Activated T-cell treated with anti-CD3 and anti-CD28 coated beads, Interleukin-2, amount 50 U/mL, for 72 hours (primary cell): ENCODE results near the gene ZNRF3. TPM values are rescaled to one million over a fixed set of nuclear protein-coding genes. Genes with fewer than 3 reads are reported as not detected.
"Not testable (repeated sequence)": the region's sequence is repeated elsewhere in the genome, so short reads cannot be mapped to it uniquely, and the experiment has no call there.

Source experiments
- ATAC-seq, 2 donors: fragments of 150-1000 bp; cut with Tn5 transposase; replicated peaks in 1 of 2; 2 replicates each; pipeline ENCODE4 v1.10.0; 2021; ENCODE audit warnings: moderate library complexity in 2 of 2, mild to moderate bottlenecking in 1 of 2
- DNase-seq, 2 donors: peaks; one replicate each; pipeline ENCODE4 v3.0.0; 2021 to 2022; ENCODE audit warnings: mixed read lengths in 1 of 2
- H3K27ac Mint-ChIP-seq: one replicate; pipeline ENCODE4 v1.8.0; 2022; ENCODE audit warnings: mild to moderate bottlenecking, moderate library complexity, mixed read lengths
- H3K27me3 Mint-ChIP-seq: one replicate; pipeline ENCODE4 v1.8.0; 2022; ENCODE audit warnings: low read depth, mixed read lengths
- H3K36me3 Mint-ChIP-seq, 2 donors: one replicate each; pipeline ENCODE4 v1.8.0; 2022; ENCODE audit warnings: mixed read lengths in 2 of 2, mild to moderate bottlenecking in 1 of 2; ENCODE audit not compliant: insufficient read depth in 2 of 2
- H3K4me1 Mint-ChIP-seq: one replicate; pipeline ENCODE4 v1.8.0; 2022; ENCODE audit warnings: low read depth, mixed read lengths
- H3K4me3 Mint-ChIP-seq, 2 donors: one replicate each; pipeline ENCODE4 v1.8.0; 2022; ENCODE audit warnings: mild to moderate bottlenecking in 2 of 2, mixed read lengths in 2 of 2, moderate library complexity in 2 of 2
- H3K9me3 Mint-ChIP-seq, 2 donors: one replicate each; pipeline ENCODE4 v1.8.0; 2022; ENCODE audit warnings: mixed read lengths in 2 of 2
- total RNA-seq, 2 donors: library from RNA; stranded (reverse); gene quantifications; one replicate each; pipeline ENCODE4 v1.2.3, GENCODE V29; 2022

Gene ZNRF3
- total RNA-seq, 2 donors from 2014 or later: 0.86 to 0.94 TPM

DNA sequence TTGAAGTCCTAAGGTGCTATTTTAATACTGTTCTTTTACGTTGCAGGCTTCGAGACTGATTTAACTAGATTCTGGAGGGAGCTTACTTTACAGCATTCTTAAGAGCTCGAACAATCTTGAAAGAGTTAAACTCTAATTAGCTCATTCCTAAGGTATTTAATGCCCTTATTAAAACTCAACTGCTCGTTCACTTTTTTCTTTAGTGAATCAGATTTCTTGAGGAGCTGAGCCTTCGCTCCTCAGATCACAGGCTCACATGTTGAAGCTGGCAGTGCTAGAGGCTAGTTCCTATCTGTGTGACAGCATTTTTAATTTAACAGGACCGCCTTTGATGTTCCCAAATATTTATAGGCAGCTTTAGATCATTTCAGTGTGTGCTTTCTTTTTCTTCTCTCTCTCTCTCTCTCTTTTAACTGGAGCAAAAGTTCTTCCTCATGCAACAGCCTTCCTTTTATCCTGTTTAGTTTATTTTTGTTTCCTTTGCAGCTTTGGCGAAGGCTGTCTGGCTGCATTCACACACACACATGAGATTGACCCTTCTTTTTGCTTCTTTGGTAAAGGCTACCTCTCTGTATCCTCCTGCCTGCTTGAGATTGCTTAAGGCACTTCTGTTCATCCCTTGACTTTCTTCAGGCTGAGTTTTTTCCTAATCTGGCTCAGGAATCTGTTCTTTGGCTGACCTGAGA lies 21.0 kb downstream of the ZNRF3 start:
- no peak for ATAC-seq
- no peaks in the 10 kb centered on the region for H3K36me3 Mint-ChIP-seq

GRCh38 chr22:28905256-28905832 lies 22.0 kb downstream of the ZNRF3 start:
- Mint-ChIP-seq H3K27me3 (peaks cover 42% of the 10 kb centered on the region), H3K4me1 (peaks cover 45% of the 10 kb centered on the region), H3K27ac (no peak overlapping the region), H3K9me3 (no peaks in the 10 kb centered on the region), H3K4me3 (no peak overlapping the region), H3K36me3 (no peaks in the 10 kb centered on the region)
- no peak for ATAC-seq
- no peak for DNase-seq

More for the DNA sequence above, 21.0 kb downstream of the ZNRF3 start:
- Mint-ChIP-seq H3K27me3 (peaks cover 36% of the 10 kb centered on the region), H3K27ac (no peak overlapping the region), H3K4me3 (no peak overlapping the region), H3K4me1 (peaks cover 45% of the 10 kb centered on the region), H3K9me3 (no peaks in the 10 kb centered on the region)
- no peak for DNase-seq

GRCh38 chr22:28906312-28906711 lies 22.9 kb downstream of the ZNRF3 start:
- no peak overlapping the region for H3K4me3 Mint-ChIP-seq
- DNase-seq: no peak
- H3K4me1 Mint-ChIP-seq: peaks cover 51% of the 10 kb centered on the region
- peaks cover 51% of the 10 kb centered on the region for H3K27me3 Mint-ChIP-seq
- ATAC-seq: no peak
- no peaks in the 10 kb centered on the region for H3K9me3 Mint-ChIP-seq
- H3K36me3 Mint-ChIP-seq: no peaks in the 10 kb centered on the region
- no peak overlapping the region for H3K27ac Mint-ChIP-seq

- H3K4me3 Mint-ChIP-seq: peak overlapping the region; percentile 62 to 73
- H3K27ac Mint-ChIP-seq: peak overlapping the region; percentile 62
- ATAC-seq: peak; percentile 90 to 92
- H3K9me3 Mint-ChIP-seq: no peaks in the 10 kb centered on the region
- H3K27me3 Mint-ChIP-seq: peaks cover 62% of the 10 kb centered on the region
- peak; percentile 77 to 86 for DNase-seq
- H3K36me3 Mint-ChIP-seq: no peaks in the 10 kb centered on the region
- H3K4me1 Mint-ChIP-seq: peaks cover 51% of the 10 kb centered on the region
These were observed 24.1 kb downstream of the ZNRF3 start for GRCh38 chr22:28907311-28908008.

- ATAC-seq, H3K36me3 Mint-ChIP-seq, DNase-seq, H3K9me3 Mint-ChIP-seq, H3K27ac Mint-ChIP-seq: not testable (repeated sequence)
- H3K27me3 Mint-ChIP-seq: peaks cover 65% of the 10 kb centered on the region
- peak overlapping the region; percentile 62 to 73 for H3K4me3 Mint-ChIP-seq
- peaks cover 51% of the 10 kb centered on the region for H3K4me1 Mint-ChIP-seq
These were observed 25.4 kb downstream of the ZNRF3 start for GRCh38 chr22:28908810-28909209.

GRCh38 chr22:28909375-28909774 lies 26.0 kb downstream of the ZNRF3 start:
- H3K9me3 Mint-ChIP-seq: no peaks in the 10 kb centered on the region
- peaks cover 51% of the 10 kb centered on the region for H3K4me1 Mint-ChIP-seq
- peak overlapping the region; percentile 62 to 73 for H3K4me3 Mint-ChIP-seq
- no peaks in the 10 kb centered on the region for H3K36me3 Mint-ChIP-seq
- peak overlapping the region; percentile 72 for H3K27ac Mint-ChIP-seq
- DNase-seq: peak; percentile 74 to 87
- H3K27me3 Mint-ChIP-seq: peaks cover 63% of the 10 kb centered on the region
- peak; percentile 61 to 77 for ATAC-seq

- H3K9me3 Mint-ChIP-seq: no peaks in the 10 kb centered on the region
- H3K4me1 Mint-ChIP-seq: peaks cover 51% of the 10 kb centered on the region
- H3K36me3 Mint-ChIP-seq: no peaks in the 10 kb centered on the region
- ATAC-seq: no peak
- peaks cover 50% of the 10 kb centered on the region for H3K27me3 Mint-ChIP-seq
- no peak for DNase-seq
- no peak overlapping the region for H3K27ac Mint-ChIP-seq
- no peak overlapping the region for H3K4me3 Mint-ChIP-seq
These were observed 27.4 kb downstream of the ZNRF3 start for GRCh38 chr22:28910569-28911303.

- no peak overlapping the region for H3K4me3 Mint-ChIP-seq
- H3K27me3 Mint-ChIP-seq: peaks cover 46% of the 10 kb centered on the region
- H3K9me3 Mint-ChIP-seq: no peaks in the 10 kb centered on the region
These were observed 27.9 kb downstream of the ZNRF3 start for GRCh38 chr22:28911304-28911690.

DNA sequence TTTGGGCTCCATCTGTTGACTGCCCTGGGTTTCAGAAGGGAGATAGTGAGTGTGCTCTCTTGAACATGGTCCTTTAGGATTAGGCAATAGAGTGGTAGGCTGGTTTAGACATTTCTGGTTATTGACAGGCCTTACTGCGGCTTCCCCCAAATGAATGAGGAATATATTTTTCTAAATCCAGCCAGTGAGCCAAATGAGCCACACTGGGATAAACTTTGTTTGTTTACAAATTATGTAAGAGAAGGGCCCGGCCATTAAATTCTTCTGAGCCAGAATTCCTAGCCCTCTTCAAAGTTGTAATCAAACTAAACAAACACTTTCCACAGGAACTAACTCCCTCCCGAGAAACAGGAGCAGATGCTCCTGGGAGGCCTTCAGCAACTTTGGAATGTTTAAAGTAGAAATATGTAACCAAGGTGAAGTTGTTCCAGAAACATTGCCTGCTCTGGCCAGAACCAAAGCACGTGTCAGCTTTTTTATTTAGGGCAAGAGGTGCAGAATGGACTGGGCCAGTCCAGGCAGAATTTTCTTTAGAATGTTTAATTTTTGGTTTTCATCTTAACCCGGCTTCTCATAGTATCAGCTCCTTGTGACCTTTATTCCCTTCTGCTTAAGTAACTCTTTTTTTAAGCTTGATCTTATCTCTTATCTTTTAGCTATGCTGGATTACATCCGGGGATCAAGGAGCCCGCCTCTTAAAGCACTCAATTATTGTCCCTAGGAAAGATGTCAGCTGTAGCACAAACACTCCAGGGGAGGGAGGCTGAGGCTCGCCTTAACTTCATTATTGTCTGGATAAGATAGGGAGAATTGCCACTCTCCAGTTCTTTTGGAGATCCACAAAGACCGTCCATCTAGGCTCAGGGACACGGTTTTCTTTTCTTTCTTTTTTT lies 28.7 kb downstream of the ZNRF3 start:
- Mint-ChIP-seq H3K4me1 (peaks cover 39% of the 10 kb centered on the region), H3K27ac (no peak overlapping the region), H3K27me3 (peaks cover 49% of the 10 kb centered on the region)

More at GRCh38 chr22:28911304-28911690, 27.9 kb downstream of the ZNRF3 start:
- ATAC-seq (no peak), DNase-seq (no peak)
- Mint-ChIP-seq H3K4me1 (peaks cover 47% of the 10 kb centered on the region), H3K27ac (no peak overlapping the region), H3K36me3 (no peaks in the 10 kb centered on the region)

GRCh38 chr22:28914201-28914600 lies 30.8 kb downstream of the ZNRF3 start:
- peaks cover 66% of the 10 kb centered on the region for H3K27me3 Mint-ChIP-seq
- DNase-seq (no peak), ATAC-seq (no peak)
- H3K36me3 Mint-ChIP-seq: no peaks in the 10 kb centered on the region
- H3K27ac Mint-ChIP-seq: no peak overlapping the region
- no peaks in the 10 kb centered on the region for H3K9me3 Mint-ChIP-seq
- H3K4me1 Mint-ChIP-seq: peaks cover 18% of the 10 kb centered on the region
- H3K4me3 Mint-ChIP-seq: no peak overlapping the region

More for the DNA sequence above, 28.7 kb downstream of the ZNRF3 start:
- Mint-ChIP-seq H3K36me3 (no peaks in the 10 kb centered on the region), H3K9me3 (no peaks in the 10 kb centered on the region), H3K4me3 (no peak overlapping the region)
- no peak for DNase-seq
- ATAC-seq: no peak

GRCh38 chr22:28915969-28916368 lies 32.6 kb downstream of the ZNRF3 start:
- ATAC-seq: no peak
- DNase-seq: no peak
- peaks cover under 1% of the 10 kb centered on the region for H3K4me1 Mint-ChIP-seq
- peaks cover 65% of the 10 kb centered on the region for H3K27me3 Mint-ChIP-seq
- no peaks in the 10 kb centered on the region for H3K9me3 Mint-ChIP-seq
- H3K4me3 Mint-ChIP-seq: no peak overlapping the region
- H3K36me3 Mint-ChIP-seq: no peaks in the 10 kb centered on the region
- no peak overlapping the region for H3K27ac Mint-ChIP-seq
